Activated CD4-positive, alpha-beta T cell treated with anti-CD3 and anti-CD28 coated beads, Interleukin-2, amount 50 U/mL, for 16 hours (primary cell): Measurements from ENCODE around the gene MORN5.

Experiments used
- DNase-seq: peaks from one replicate; pipeline ENCODE4 v3.0.0-alpha.2; 2020

Gene MORN5

DNA sequence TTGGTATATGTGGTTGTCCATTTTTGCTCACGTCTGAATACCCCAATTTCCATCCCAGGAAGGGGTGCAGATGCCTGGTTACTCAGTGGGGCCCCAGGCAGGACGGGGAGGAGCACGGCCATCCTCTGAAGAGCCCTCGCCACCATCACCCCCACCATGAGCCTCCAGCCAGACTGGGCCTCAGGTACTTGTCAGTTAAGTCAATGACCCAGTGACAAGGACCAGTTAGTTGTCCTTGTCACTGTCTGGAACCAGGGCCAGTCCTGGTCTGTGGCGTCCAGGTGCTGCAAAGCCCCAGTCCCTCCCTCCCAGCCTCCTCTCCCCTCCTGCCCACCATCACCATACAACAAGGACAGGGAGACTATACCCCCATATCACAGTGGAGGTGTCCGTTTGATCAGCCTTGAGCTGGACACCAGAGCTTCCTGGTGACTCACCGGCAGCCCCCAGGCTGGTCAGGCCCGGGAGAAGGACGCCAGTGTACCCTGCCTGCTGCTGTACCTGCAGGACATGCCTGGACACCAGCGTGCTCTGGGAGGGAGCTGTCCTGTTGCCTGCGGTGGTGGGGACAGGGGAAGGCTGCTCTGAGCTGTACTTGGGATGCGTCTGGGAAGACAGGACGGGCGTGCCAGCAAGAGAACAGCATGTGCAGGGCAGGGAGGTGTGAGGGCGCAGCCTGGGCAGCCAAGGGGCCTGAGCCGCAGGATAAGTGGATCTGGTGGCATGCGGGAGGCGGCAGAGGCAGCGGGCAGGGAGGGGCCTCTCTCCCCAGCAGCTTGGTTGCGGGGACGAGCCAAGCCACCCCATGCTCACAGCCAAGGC lies 34.0 kb upstream of the MORN5 start:
- no peak for DNase-seq

DNA sequence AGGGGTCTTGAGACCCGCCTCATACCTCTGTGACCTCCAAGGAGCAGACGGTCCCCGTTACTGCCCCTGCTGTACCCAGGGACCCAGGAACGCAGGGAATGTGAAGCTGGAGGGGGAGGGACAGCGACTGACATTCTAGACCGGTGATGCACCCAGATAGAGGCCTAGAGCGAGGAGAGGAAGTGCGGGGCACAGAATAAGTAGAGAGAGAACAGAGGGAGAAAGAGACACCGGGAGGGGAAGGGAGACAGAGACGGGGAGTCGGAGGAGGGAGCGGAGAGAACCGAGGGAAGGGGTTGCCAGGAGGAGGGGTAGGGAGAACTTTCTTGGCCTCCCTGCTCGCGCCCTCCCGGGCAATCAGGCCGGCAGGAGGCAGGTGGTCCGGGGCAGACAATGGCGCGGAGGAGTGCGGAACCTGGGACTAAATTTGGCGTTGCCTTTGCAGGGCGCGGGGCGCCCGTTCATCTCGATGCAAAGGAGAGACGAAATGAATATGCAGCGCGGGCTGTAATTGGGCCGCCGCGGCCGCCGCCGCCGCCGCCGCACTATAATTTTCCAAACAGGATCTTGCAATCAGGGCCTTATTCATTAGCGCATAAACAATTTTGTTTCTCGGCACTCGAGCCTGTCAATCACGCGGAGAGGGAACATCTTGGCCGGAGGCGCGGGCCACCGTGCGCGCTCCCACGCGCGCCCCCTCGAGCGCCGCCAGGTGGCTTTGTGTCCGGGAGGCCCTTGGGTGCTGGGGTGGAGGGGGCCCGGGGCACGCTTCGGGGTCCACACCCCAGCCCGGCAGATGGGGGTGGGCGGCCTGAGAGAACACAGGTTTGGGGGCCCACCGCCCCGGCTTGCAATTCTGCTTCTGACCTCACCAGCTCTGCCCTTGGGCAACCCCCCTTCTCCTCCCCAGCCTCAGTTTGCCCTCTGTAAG lies 33.1 kb upstream of the MORN5 start:
- DNase-seq, result no peak

DNA sequence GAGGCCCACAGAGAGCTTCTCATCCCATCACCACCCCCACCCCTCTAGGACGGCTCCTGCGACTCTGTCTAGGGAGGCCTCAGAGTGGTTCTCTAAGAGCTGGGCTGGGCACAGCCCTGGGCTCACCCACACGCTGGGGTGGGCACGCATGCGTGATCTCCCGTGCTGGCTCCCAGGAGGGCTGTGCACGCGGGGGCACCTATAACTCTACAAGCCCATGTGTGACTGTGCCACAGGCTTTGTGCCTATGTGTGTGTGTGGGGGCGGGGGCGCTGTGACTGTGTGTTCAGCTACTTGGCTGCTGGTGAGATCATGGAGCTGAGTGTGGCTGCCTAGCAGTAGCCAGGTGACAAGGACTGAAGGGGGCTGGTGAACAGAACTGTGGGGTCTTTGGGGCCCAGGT lies 32.3 kb upstream of the MORN5 start:
- no peak for DNase-seq

DNA sequence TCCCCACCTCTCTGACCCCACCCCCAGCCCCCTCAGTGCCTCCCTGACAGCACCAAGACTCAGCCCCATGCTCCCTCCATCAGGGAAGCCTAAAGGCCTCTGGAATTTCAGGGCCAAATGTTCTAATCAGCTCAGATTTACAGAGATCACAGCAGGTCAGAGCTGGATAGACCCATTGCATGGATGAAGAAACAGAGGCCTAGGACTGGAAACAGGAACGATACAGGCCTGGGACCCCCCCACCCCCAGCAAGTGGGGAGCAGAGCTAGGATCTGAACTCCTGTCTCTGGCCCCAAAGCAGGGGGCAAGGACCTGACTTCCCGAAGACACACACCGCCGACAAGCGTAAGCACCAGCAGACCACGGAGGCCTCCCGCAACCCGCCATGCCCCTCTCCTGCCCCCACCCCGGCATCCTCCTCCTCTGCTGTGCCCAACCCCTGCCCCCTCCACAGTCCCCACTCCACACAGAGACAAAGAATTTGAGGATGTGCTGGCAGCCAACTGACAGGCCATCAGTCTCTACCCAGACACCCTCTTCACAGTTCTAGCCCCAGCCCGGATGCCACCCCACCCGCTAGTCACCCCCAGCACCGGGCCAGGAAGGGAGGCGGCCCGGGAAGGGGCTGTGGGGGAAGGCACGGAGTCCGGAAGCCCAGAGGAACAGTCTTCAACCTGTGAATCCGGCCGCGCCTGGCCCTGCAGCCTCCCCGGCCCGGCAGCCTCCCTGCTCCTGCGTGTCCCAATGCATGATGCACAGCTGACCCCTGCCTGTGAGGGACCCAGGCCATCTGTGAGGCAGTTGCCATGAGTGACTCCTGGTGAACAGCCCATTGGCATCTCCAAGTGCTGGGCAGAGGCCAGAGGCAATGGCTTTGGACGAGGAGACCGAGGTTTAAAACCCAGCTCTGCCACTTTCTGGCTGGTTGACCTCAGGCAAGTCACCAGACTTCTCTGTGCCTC lies 31.4 kb upstream of the MORN5 start:
- DNase-seq, result no peak

DNA sequence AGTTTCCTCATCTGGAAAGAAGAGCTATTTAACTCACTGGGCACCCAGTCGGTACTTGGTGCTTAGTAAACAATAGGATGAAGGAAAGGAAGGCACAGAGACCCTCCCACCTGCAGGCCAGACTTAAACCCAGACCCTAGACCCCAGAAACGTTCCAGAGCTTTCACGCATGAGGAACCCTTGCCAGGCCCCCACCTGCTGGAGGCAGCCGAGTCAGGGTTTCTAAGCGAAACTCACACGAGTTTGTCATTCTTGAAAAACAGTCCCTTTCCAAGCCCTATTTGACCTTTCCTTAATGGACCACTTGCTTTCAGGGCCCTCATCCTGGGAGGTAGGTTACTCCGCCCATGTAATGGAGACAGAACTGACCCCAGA lies 30.8 kb upstream of the MORN5 start:
- no peak for DNase-seq

DNA sequence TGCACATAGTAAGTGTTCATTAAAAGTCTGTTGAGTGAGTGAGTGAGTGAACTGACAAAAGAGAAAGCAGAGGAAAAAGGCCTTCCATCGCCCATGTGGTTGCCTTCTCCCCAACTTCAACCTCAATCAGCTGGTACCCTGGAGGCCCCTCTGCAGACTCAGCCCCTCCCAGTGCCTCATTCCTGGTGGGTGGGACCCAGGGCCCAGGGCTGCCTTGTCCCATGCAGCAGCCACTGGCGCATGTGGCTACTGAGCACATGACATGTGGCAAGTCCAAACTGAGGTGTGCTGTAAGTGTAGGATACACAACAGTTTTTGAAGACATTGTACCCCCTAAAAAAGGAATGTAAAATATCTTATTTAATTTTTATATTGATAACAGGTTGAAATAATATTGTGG lies 29.7 kb upstream of the MORN5 start:
- no peak for DNase-seq

DNA sequence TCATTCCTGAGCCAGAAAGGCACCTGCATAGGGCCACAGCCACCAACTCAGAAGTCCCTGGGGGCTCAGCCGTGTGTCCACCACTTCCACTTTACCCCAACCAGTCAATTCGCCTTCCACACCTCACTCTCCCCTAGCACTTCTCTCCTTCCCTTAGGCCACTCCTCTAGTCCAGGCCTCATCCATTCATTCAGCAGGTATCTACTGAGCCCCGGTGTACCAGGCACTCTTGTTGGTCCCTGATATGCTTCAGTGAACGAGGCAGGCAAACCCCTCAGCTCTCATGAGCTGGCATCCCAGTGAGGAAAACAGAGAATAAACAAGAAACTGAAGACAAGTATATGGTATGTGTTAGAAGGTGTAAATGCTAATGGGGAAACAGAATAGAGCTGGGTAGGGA lies 28.9 kb upstream of the MORN5 start:
- DNase-seq, result no peak

DNA sequence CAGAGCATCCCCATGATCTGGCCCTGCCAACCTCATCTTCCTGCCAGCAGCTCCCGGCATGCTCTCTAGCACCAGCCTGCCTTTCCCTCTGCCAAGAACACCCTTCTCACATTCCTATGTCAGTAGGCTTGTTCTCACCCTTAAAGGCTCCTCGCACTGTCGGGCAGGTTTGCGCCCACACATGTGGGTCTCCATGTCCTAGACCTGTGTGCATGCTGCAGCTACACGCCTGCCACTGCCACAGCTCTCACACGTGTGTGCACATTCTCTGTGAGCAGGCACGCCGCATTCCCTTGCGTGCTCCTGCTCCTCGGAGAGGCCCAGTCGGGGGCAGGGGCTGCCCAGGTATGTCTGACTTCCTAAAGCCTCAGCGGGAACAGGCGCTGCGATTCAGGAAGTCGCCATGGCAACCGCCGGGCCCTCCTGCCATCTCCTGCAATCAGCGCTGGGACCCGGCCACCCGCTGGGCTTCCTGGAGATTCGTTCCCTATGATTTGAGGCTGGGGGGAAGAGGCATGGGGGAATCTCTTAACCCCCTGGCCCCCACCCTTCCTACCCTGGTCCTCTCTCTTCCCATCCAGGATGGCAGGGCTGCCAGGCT lies 28.2 kb upstream of the MORN5 start:
- no peak for DNase-seq

DNA sequence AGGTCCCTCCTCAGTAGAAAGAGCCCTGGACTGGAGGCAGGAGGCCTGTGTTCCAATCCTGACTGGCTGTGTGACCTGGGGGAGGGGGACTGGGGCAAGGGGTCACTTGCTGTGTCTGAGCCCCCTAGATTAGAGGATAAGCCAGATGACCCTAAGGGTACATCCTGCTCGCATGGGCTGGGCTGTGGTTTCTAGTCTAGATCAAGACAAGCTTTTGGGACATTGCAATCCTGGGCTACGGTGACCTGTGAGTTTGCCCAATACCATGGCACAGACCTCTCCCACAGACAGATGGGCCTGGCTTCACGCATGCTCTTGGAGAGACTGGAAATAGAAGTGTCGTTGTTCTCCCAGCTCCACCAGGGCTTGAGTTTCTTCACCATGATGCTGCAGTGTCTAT lies 27.2 kb upstream of the MORN5 start:
- no peak for DNase-seq

DNA sequence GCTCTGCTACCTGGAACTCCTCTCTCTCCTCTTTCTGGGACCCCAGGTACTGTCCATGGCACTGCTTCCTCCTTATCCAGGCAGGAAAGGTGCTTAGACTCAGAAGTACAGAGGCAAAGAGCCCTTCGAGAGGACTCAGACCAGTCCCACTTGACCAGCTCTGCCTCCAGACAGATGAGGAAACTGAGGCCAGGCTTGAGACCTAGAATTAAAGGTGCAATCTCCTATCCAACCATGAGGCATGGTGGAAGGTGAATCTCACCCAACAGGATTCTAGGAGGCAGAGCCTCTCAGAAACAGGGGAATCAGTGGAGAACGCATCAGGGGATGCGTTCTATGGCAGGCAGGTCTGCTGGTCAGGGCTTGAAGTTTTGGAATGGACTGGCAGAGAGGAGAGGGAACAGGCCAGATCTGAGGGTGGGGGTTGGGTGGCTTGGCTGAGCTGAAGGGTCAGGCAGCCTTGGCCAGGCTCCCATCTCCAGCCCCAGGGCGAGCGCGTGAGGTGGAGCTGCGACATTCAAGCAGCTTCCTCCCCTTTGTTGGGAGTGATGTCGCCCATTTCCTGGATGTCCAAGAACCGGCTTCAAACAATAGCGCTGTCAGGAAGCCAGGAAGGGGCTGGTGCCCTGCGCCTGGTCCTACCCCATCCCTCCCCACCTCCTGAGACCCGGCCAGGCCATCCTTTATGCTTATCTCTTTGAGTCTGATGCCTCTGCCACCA lies 26.3 kb upstream of the MORN5 start:
- DNase-seq, result no peak

DNA sequence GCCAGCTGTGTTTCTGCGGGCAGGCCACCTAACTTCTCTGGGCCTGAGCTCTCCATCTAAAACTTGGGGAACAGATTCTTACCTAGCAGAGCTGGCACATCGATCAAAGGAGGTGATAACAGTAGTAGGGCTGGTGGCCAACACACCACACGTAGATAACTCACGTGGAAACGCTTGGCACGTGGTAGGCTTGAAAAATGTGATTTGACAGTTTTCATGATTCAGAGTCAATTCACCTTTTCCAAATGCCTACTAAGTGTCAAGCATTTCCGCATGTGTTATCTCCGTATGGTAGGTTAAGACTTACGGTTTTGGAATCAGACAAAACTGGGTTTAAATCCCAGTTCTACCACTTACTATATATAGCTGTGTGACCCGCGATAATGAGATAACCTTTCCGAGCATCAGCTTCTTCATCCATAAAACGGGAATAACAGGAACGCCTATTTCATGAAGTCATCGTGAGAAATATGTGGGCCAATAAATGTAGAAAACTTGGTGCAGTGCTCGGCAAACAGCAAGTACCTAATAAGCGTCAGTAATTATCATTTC lies 25.6 kb upstream of the MORN5 start:
- DNase-seq, result no peak

DNA sequence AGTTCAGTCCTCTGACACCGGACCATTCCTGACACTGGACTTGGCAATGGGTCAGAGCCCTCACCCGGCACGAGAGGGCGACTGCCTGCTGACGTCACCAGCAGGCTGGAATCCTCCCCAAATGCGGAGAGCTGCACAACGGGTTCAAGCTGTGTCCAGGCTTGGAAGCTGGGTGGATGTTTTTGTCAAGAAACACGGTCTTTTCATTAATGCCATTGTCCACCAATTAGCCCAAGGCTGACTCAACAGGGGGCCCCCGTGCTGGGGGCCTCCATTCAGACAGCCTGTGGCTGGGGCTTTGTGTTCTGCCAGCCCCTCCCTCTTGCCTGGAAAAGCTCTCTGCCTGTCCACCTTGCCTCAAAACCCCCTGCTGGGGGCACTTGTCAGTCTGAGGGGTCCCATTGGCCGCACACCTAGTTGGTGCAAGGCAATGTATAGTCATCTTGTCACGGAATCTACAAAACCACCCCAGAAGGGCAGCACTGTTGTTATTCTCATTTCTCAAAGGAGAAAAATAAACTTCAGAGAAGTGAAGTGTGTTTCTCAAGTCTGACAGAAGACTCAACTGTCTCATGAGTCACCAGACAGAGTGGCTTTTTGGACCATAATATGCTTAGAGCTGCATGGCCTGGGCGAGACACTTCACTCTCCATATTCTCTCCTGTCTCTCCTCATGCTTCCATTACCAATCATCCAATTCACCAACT lies 24.7 kb upstream of the MORN5 start:
- no peak for DNase-seq

DNA sequence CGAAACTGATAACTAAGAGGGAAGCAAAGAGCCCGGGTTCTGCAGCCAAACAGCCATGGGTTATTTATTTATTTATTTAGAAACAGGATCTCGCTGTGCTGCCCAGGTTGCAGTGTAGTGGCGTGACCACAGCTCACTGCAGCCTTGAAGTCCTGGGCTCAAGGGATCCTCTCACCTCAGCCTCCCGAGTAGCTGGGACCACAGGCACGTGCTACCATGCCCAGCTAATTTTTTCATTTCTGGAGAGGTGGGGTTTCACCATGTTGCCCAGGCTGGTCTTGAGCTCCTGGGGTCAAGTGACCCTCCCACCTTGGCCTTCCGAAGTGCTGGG lies 24.2 kb upstream of the MORN5 start:
- no peak for DNase-seq

DNA sequence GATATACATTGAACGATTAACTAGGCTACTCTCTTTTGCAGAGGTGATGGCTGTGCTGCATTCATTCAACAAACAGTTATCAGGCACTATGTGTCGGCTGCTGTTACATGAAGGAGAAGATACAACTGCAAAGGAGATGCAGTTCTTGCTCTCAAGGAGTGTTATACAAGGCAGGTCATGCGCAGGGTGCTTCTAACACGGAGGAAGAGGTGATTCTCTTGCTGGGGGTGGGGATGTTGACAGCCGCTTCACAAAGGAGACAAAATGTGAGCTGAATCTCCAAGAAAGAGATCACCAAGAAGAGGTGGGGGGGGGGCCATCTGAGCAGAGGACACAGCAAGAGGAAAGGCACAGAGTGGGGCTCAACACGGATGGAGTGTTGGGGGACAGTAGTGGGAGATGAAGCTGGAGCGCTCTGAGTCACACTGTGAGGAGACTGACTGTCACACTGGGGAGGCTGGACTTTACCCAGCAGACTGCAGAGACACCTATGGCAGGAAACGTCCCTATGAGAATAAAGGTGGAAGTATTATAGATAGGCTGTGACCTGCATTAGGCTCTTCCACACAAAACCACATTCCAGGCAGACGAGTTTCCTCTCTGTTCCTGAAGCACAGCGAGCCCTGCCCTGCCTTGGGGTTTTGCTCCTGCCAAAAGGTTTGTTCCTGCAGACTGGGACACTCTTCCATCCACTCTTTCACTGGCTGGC lies 21.0 kb upstream of the MORN5 start:
- no peak for DNase-seq

DNA sequence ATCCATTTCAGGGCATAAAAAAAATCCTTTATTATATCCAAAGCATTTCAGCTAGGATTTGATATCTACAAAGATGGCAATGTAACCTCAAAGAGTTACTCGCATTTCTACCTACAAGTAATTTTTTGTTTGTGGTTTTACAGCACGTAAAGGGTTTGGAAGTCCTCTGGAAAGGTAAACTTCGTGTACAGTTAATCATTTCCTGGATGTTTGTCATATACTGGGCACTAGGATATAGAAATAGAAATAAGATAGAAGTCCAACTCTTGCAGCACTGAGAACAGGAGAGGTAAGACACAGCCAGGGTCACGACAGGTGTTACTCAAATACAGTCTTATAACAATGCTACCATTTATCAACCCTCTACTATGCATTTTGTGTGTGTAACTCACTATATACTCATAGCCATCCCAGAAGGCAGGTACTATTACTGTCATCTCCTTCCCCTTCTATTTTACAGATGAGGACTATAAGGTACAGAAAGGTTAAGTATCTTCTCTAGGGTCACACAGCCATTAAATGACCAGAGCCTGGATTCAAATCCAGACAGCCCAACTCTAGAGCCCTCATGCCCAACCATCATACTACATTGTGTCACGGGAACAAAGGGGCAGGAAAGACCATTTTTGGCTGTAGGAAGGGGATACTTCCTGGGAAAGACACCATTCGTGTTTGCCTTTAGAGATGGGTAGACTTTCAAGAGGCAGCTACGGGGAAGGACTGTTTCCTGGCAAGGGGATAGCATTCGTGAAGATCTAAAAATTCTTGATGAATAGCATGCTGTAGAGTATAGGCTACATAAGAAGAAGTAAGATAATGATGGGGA lies 19.1 kb upstream of the MORN5 start:
- DNase-seq, result no peak

DNA sequence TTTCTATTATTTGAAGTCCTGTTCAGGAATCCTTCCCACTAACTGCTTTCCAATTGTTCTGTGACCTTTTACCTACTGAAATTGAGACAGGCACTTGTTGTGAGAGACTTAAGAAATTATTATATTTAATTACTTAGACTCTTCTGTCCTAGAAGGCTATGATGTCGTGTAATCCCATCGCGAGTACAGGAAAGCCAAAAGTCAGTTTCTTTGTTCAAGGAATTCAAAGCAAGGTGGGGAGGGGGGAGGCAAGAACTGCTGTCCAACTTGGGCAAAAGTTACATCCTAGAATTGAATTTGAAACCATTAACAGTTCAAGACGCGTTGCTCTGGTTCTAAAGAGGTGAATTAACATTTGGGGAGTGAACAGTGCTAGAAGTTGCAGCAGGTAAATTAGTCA lies 18.0 kb upstream of the MORN5 start:
- DNase-seq, result no peak

DNA sequence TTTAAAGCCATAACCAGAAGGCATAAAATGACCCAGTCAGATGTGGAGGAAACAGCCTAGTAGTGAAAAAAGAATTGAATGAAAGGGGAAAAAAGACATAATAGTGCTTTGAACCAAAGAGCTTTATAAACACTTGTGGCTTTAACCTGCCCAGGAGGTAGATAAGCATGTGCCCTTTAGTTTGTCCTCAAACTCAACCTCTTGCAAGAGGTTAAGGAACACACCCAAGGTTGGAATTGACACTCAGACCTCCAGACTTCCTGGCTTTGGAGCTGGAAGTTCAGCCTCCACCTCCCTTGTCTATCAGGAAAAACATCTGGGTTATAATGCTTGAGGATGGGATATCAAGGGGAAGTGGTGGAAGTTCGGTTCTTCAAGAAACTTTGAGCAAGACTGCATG lies 16.4 kb upstream of the MORN5 start:
- DNase-seq, result no peak

DNA sequence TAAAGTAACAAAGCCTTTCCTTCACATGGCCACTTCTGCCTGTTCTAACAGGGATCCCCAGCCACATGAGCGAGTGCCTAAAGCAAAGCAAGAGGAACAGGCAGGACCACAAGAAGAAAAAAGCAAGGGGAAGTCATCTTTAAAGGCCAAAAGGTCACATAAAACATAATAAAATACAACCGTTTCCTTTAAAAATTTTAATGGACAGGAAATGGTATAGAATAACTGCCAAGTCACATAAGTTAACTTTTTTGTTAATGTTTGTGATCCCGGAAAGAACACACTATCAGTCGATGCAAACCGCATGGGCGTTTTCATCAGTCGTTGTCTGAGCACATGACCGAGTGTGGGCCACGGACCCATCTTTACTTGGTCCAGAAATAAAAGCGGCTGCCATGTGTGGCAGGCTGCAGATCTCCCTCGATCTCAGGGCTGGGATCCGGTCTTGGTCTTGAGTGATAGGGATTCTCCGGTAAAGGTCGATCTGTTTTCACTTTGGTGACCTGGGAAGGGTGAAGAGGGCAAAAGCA lies 15.8 kb upstream of the MORN5 start:
- DNase-seq, result no peak
